ENCODE results near the gene ADIPOR1. TPM values are rescaled to one million over a fixed set of nuclear protein-coding genes. Genes with fewer than 3 reads are reported as not detected.

ADIPOR1 gene
- total RNA-seq, 3 donors from 2014 or later (not counting 1 experiment from before 2014, with no cell fraction given): 61.9 to 81.7 (median 80.6) TPM

- Mint-ChIP-seq H3K27me3 (ENCODE audit: low read depth in 2 of 2) (no peaks in the 10 kb centered on the region), H3K9me3 (no peaks in the 10 kb centered on the region), H3K4me3 (no peak overlapping the region), H3K4me1 (no peaks in the 10 kb centered on the region), H3K27ac (no peak overlapping the region), H3K36me3 (no peaks in the 10 kb centered on the region)
- H3K36me3 ChIP-seq (ENCODE audit: control insufficient read depth, insufficient read depth, low read length): peaks cover 35% of the 10 kb centered on the region
- no peaks in the 10 kb centered on the region for H3K4me1 ChIP-seq (ENCODE audit: control insufficient read depth, insufficient read depth, low read length)
- H3K9me3 ChIP-seq (ENCODE audit: control insufficient read depth, insufficient read depth, low read length): no peaks in the 10 kb centered on the region
- ATAC-seq (no peak), DNase-seq (no peak)
- intact Hi-C loops (cut with micrococcal nuclease): no loop called here
- WGBS (ENCODE audit: insufficient coverage): 97% methylated on average over 3 of the region's 4 CpGs
- H3K4me3 ChIP-seq (ENCODE audit: low read length): no peak overlapping the region
- no peak for TF ChIP-seq CTCF (IDR thresholded peaks at IDR 0.05)
- H3K27me3 ChIP-seq (ENCODE audit: control insufficient read depth, insufficient read depth, low read length): no peaks in the 10 kb centered on the region
- H3K27ac ChIP-seq (ENCODE audit: low read length): no peak overlapping the region
These were observed 56.6 kb downstream of the ADIPOR1 start for GRCh38 chr1:202901555-202901954.

DNA sequence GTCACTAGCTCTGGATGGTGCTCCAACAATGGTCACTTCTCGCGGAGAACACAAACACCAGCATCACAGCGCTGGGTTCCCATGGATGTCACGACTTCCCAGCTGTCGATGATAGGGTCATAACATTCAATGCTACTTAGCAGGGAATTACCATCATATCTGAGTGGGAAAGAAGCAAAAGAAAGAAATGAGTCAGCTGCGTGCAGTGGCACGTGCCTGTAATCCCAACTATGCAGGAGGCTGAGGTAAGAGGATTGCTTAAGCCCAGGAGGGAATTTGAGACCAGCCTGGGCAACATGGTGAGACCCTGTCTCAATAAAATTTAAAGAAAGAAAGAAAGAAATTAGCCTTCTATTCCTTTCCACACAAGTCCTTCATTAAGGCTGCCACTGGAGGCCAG lies 65.6 kb downstream of the ADIPOR1 start:
- Mint-ChIP-seq H3K4me1 (peaks cover 6 to 16% of the 10 kb centered on the region in 2 donors), H3K9me3 (no peaks in the 10 kb centered on the region), H3K4me3 (no peak overlapping the region), H3K27ac (no peak overlapping the region), H3K36me3 (peaks cover 27% of the 10 kb centered on the region), H3K27me3 (ENCODE audit: low read depth in 2 of 2) (no peaks in the 10 kb centered on the region)
- no peaks in the 10 kb centered on the region for H3K9me3 ChIP-seq (ENCODE audit: control insufficient read depth, insufficient read depth, low read length)
- H3K27ac ChIP-seq (ENCODE audit: low read length): no peak overlapping the region
- peaks cover 47% of the 10 kb centered on the region for H3K36me3 ChIP-seq (ENCODE audit: control insufficient read depth, insufficient read depth, low read length)
- intact Hi-C loops (cut with micrococcal nuclease): no loop called here
- H3K27me3 ChIP-seq (ENCODE audit: control insufficient read depth, insufficient read depth, low read length): no peaks in the 10 kb centered on the region
- ATAC-seq (no peak), DNase-seq (no peak)
- 96% methylated on average over 7 of the region's 7 CpGs for WGBS (ENCODE audit: insufficient coverage)
- peaks cover 9% of the 10 kb centered on the region for H3K4me1 ChIP-seq (ENCODE audit: control insufficient read depth, insufficient read depth, low read length)
- TF ChIP-seq CTCF (IDR thresholded peaks at IDR 0.05): no peak
- no peak overlapping the region for H3K4me3 ChIP-seq (ENCODE audit: low read length)

Other genes starting within 250 kb of the ADIPOR1 start
- gene SYT2, start 247.9 kb downstream of the ADIPOR1 start, total RNA-seq: not detected
- gene KDM5B, start 149.9 kb downstream of the ADIPOR1 start, total RNA-seq: 100 to 1,000 TPM; 107 to 121 (median 108) TPM
- gene PCAT6, start 147.4 kb downstream of the ADIPOR1 start, total RNA-seq: 1 to 10 TPM in 2 of 3 donors, not detected in 1; 1.1 to 1.5 TPM
- 10 to 100 TPM; 13.3 to 26.4 (median 21.5) TPM for gene RABIF, start 69.2 kb downstream of the ADIPOR1 start, total RNA-seq
- 10 to 100 TPM; 19.2 to 23.2 (median 22.6) TPM for gene KLHL12, start 31.1 kb downstream of the ADIPOR1 start, total RNA-seq
- gene CYB5R1, start 8.9 kb upstream of the ADIPOR1 start, total RNA-seq: 10 to 100 TPM; 27.5 to 36.6 (median 27.7) TPM
- 100 to 1,000 TPM; 127 to 147 (median 143) TPM for gene TMEM183A, start 49.1 kb upstream of the ADIPOR1 start, total RNA-seq
- under 1 TPM; 0.18 to 0.88 (median 0.33) TPM for gene PPFIA4, start 68.2 kb upstream of the ADIPOR1 start, total RNA-seq
- not detected for gene MYOG, start 127.7 kb upstream of the ADIPOR1 start, total RNA-seq
- not detected for gene ADORA1, start 169.4 kb upstream of the ADIPOR1 start, total RNA-seq
- not detected for gene MYBPH, start 217.5 kb upstream of the ADIPOR1 start, total RNA-seq
- 1 to 10 TPM in 1 of 3 donors, not detected in 2; 1.0 TPM for gene CHI3L1, start 228.4 kb upstream of the ADIPOR1 start, total RNA-seq